Retina (tissue), 1 donor: ENCODE measurements around the gene CSGALNACT2.

Experiments used
- DNase-seq: peaks from one replicate; pipeline ENCODE4 v3.0.0-alpha.2; 2016

Gene CSGALNACT2

GRCh38 chr10:43190289-43190688 is 52.0 kb downstream of the CSGALNACT2 start:
- DNase-seq = no peak

- DNase-seq = no peak
Observed at GRCh38 chr10:43190775-43191174, 52.5 kb downstream of the CSGALNACT2 start.

- no peak for DNase-seq
Observed at GRCh38 chr10:43192884-43193283, 54.6 kb downstream of the CSGALNACT2 start.

GRCh38 chr10:43193496-43194080 is 55.3 kb downstream of the CSGALNACT2 start:
- no peak for DNase-seq

GRCh38 chr10:43194266-43194665 is 56.0 kb downstream of the CSGALNACT2 start:
- DNase-seq = no peak

GRCh38 chr10:43194859-43195258 is 56.6 kb downstream of the CSGALNACT2 start:
- DNase-seq = no peak

- DNase-seq = no peak
Observed at GRCh38 chr10:43195557-43195956, 57.3 kb downstream of the CSGALNACT2 start.

GRCh38 chr10:43196131-43196980 is 58.1 kb downstream of the CSGALNACT2 start:
- DNase-seq = no peak

GRCh38 chr10:43196981-43197833 is 59.0 kb downstream of the CSGALNACT2 start:
- no peak for DNase-seq

- DNase-seq = peak; percentile 4
Observed at GRCh38 chr10:43197834-43198681, 59.8 kb downstream of the CSGALNACT2 start.

- no peak for DNase-seq
Observed at GRCh38 chr10:43198682-43199005, 60.4 kb downstream of the CSGALNACT2 start.

GRCh38 chr10:43199088-43199683 is 60.9 kb downstream of the CSGALNACT2 start:
- DNase-seq = no peak

- no peak for DNase-seq
Observed at GRCh38 chr10:43199684-43200537, 61.7 kb downstream of the CSGALNACT2 start.

- no peak for DNase-seq
Observed at GRCh38 chr10:43200538-43201390, 62.5 kb downstream of the CSGALNACT2 start.

GRCh38 chr10:43201545-43202131 is 63.4 kb downstream of the CSGALNACT2 start:
- DNase-seq = no peak

- peak; percentile 77 for DNase-seq
Observed at GRCh38 chr10:43202224-43202656, 64.0 kb downstream of the CSGALNACT2 start.

GRCh38 chr10:43202657-43203447 is 64.6 kb downstream of the CSGALNACT2 start:
- no peak for DNase-seq

GRCh38 chr10:43203448-43204041 is 65.3 kb downstream of the CSGALNACT2 start:
- no peak for DNase-seq
